Neuron (in vitro differentiated cells): ENCODE data around the gene ADGRV1.
"Not testable (repeated sequence)": the region's sequence is repeated elsewhere in the genome, so short reads cannot be mapped to it uniquely, and the experiment has no call there.

Source experiments
- H2AFZ ChIP-seq: one replicate; pipeline ENCODE4 v1.6.1; 2013; ENCODE audit warnings: low read depth, mild to moderate bottlenecking, inconsistent platforms, low read length, moderate library complexity
- H3K27me3 ChIP-seq: one replicate; pipeline ENCODE4 v1.6.1; 2013; ENCODE audit warnings: low read length; ENCODE audit not compliant: insufficient read depth
- H3K36me3 ChIP-seq: one replicate; pipeline ENCODE4 v1.6.1; 2013; ENCODE audit warnings: low read length; ENCODE audit not compliant: insufficient read depth
- H3K4me1 ChIP-seq: one replicate; pipeline ENCODE4 v1.6.1; 2013; ENCODE audit warnings: low read length; ENCODE audit not compliant: insufficient read depth
- H3K4me3 ChIP-seq: 2 replicates; pipeline ENCODE4 v1.5.1; 2013; ENCODE audit warnings: mild to moderate bottlenecking, low read length, moderate library complexity
- H3K9me3 ChIP-seq: one replicate; pipeline ENCODE4 v1.6.1; 2013; ENCODE audit warnings: low read length

The ADGRV1 gene

DNA sequence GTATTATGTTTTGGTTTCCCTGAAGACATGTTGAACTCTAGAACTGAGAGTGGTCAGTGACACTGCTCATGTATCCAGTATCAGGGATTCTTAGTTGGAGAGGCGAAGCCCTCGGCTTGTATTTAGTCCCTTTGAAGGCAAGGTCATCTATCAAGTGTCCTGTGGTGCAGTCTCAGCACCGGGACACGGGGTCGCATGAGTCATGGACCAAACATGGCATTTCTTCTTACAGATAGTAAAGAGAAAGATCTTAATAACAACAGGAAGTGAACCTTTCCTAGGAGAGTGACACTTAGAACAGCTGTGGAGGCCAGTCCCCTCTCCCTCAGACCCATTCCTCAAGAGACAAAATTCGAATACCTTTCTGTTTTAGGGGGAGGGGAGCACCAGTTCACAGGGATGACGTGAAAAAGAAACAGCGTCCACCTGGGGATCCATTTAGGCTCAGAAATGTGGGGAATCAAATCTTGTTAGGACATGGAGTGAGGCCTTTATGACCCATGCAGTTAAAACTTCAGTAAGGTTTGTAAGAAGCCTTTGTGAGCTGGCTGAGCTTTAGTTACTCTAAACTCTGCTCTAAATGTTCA, 86.5 kb downstream of the ADGRV1 start:
- Histone ChIP-seq H3K4me1 (peaks cover 29% of the 10 kb centered on the region), H2AFZ (no peak overlapping the region), H3K9me3 (no peaks in the 10 kb centered on the region), H3K4me3 (no peak overlapping the region), H3K27me3 (no peaks in the 10 kb centered on the region), H3K36me3 (peaks cover 37% of the 10 kb centered on the region)

DNA sequence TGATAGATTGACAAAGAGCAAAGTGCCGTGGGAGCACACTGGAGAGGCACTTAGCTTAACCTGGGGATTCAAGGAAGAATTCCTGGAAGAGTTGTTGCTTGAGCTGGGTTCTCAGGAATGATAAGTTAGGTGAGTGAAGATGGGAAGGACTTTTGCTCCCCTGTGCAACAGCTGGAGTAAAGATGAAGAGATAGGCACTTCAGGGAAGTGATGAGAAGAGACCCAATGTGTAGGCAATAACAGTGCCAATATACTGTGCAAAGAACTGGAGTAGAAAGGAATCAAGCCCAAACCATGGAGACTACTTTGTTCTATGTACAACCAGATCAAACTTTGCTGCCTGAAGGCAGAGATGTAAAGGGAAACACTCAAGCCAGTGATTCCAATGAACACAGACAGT, 92.2 kb downstream of the ADGRV1 start:
- Histone ChIP-seq H2AFZ (no peak overlapping the region), H3K36me3 (peaks cover 65% of the 10 kb centered on the region), H3K4me1 (no peaks in the 10 kb centered on the region), H3K4me3 (no peak overlapping the region), H3K9me3 (no peaks in the 10 kb centered on the region), H3K27me3 (no peaks in the 10 kb centered on the region)

DNA sequence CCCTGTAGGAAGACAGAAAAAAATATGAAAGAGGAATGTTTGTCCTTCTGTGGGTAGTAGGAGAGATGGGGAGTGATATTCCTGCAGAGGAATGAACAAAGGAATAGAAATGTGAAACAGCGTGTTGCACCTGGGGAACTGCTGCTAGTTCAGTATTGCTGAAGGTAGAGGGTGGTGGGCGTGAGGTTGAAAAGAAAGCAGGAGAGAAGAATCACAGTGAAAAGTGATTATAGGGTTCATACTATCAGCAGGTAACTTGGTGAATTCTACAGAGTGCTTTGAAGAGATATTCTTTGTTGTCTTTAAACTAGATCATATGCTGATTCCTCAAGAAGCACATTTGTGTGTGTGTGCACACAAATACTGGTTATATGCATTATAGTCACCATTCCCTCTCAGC, 95.6 kb downstream of the ADGRV1 start:
- H3K4me3 ChIP-seq: no peak overlapping the region
- peaks cover 66% of the 10 kb centered on the region for H3K36me3 ChIP-seq
- H3K27me3 ChIP-seq: no peaks in the 10 kb centered on the region
- no peak overlapping the region for H2AFZ ChIP-seq
- no peaks in the 10 kb centered on the region for H3K9me3 ChIP-seq
- H3K4me1 ChIP-seq: no peaks in the 10 kb centered on the region

DNA sequence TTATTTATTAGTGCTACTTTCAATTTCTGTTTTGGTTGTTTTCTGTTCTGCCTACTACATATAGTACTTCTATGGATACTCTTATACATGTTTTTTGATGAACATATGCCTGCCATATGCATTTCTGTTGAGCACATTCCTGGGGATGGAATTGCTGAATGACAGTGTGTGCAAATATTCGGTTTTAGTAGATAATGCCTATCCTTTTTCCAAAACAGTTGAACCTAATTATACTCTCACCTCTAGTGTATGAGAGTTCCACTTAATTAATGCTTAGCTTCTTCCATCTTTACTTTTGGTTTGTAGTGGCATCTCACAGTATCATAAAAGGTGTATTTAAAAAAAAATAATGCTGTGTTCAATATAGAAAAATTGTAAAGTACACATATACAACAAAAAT, 96.8 kb downstream of the ADGRV1 start:
- peaks cover 61% of the 10 kb centered on the region for H3K36me3 ChIP-seq
- H3K9me3 ChIP-seq: no peaks in the 10 kb centered on the region
- H3K4me1 ChIP-seq: no peaks in the 10 kb centered on the region
- H2AFZ ChIP-seq: no peak overlapping the region
- H3K4me3 ChIP-seq: no peak overlapping the region
- H3K27me3 ChIP-seq: no peaks in the 10 kb centered on the region

DNA sequence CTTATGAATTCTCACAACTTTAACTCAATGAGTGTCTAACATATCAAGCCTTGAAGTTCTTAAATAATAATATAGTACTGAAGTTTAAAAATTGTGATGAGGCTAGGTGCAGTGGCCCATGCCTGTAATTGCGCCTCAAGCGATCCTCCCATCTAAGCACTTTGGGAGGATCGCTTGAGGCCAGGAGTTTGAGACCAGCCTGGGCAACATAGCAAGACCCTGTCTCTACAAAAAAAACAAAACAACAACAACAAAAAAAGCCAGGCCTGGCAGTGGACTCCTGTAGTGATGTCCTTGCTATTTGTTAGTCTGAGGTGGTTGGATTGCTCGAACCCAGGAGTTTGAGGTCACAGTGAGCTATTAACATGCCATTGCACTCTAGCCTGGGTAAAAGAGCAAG, 98.4 kb downstream of the ADGRV1 start:
- Histone ChIP-seq H3K36me3 (peaks cover 46% of the 10 kb centered on the region), H3K4me1 (no peaks in the 10 kb centered on the region), H3K9me3 (no peaks in the 10 kb centered on the region), H3K27me3 (no peaks in the 10 kb centered on the region), H3K4me3 (no peak overlapping the region), H2AFZ (no peak overlapping the region)

DNA sequence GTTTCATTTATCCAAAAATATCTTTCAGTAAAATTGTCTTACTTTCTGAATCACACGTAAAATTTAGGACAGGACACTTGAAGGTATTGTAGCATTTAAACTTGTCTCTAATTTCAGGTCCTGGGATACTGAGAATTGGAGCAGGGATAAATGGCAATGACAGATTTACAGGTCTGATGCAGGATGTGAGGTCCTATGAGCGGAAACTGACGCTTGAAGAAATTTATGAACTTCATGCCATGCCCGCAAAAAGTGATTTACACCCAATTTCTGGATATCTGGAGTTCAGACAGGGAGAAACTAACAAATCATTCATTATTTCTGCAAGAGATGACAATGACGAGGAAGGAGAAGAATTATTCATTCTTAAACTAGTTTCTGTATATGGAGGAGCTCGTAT, 99.2 kb downstream of the ADGRV1 start:
- H2AFZ ChIP-seq: no peak overlapping the region
- no peaks in the 10 kb centered on the region for H3K27me3 ChIP-seq
- no peaks in the 10 kb centered on the region for H3K4me1 ChIP-seq
- peaks cover 40% of the 10 kb centered on the region for H3K36me3 ChIP-seq
- H3K9me3 ChIP-seq: no peaks in the 10 kb centered on the region
- H3K4me3 ChIP-seq: no peak overlapping the region

DNA sequence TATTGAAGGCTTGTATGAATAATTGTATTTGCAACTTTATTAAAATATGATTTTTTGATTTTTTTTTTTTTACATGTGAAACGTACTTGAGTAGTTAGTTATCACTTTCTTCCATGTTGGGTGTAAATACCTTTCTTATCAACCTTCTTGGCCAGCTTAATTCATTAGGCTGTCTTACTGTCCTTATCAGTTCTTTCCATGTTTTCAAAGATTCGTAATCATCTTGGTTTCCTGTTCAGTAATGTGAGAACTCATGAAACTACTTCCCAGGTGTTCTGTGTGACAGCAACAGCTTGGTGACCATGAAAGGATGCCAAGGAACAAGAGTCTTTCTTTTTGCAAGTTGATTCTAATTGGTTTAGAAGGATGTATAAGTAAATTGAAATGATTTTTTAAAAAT, 100.0 kb downstream of the ADGRV1 start:
- no peaks in the 10 kb centered on the region for H3K4me1 ChIP-seq
- H2AFZ ChIP-seq: no peak overlapping the region
- no peaks in the 10 kb centered on the region for H3K9me3 ChIP-seq
- H3K36me3 ChIP-seq: peaks cover 32% of the 10 kb centered on the region
- no peak overlapping the region for H3K4me3 ChIP-seq
- H3K27me3 ChIP-seq: no peaks in the 10 kb centered on the region

DNA sequence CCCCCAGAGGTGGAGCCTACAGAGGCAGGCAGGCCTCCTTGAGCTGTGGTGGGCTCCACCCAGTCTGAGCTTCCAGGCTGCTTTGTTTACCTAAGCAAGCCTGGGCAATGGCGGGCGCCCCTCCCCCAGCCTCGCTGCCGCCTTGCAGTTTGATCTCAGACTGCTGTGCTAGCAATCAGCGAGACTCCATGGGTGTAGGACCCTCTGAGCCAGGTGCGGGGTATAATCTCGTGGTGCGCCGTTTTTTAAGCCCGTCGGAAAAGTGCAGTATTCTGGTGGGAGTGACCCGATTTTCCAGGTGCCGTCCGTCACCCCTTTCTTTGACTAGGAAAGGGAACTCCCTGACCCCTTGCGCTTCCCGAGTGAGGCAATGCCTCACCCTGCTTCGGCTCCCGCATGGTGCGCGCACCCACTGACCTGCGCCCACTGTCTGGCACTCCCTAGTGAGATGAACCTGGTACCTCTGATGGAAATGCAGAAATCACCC, 109.5 kb downstream of the ADGRV1 start:
- H3K9me3 ChIP-seq, H3K4me3 ChIP-seq, H3K4me1 ChIP-seq, H3K27me3 ChIP-seq, H2AFZ ChIP-seq: not testable (repeated sequence)
- peaks cover 25% of the 10 kb centered on the region for H3K36me3 ChIP-seq

DNA sequence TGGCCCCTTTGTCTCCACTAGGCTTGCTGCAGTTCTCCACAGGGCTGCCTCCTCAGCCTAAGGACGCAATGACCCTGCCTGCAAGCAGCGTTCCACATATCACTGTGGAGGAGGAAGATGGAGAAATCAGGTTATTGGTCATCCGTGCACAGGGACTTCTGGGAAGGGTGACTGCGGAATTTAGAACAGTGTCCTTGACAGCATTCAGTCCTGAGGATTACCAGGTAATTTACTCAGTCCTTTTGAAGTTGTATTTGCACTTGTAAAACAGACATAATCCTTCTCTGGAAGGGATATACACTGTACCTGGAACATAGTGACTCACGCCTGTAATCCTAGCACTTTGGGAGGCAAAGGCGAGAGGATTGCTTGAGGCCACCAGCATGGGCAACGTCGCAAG, 116.6 kb downstream of the ADGRV1 start:
- Histone ChIP-seq H3K27me3 (no peaks in the 10 kb centered on the region), H3K9me3 (peaks cover 10% of the 10 kb centered on the region), H3K36me3 (peaks cover 62% of the 10 kb centered on the region), H3K4me1 (peaks cover 2% of the 10 kb centered on the region), H3K4me3 (no peak overlapping the region), H2AFZ (no peak overlapping the region)

DNA sequence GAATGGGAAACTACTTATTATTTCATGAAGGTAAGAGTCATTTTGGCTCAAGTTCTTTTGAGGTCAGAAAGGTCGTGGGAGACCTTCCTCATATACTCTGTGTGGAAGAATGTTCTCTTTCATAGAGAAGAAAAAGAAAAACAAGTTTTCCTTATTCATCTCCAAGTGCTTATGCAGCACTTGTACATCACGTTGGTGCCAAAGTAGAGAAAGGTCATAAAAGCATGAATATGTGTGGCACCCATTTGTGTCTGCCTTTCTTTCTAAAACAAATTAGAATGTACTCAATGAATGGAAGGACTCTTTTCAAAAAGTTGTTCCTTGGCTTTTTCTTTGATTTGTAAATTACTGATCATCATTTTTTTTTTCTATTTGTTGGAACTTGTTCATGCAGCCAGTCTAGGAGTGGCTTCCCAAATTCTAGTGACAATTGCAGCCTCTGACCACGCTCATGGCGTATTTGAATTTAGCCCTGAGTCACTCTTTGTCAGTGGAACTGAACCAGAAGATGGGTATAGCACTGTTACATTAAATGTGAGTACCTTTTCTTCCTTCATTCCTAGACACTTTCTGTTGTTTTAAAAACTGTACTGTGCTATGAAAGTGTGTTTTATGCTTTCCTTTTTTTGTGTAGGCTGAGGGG, 122.4 kb downstream of the ADGRV1 start:
- Histone ChIP-seq H3K36me3 (peaks cover 49% of the 10 kb centered on the region), H3K27me3 (no peaks in the 10 kb centered on the region), H3K4me1 (peaks cover 19% of the 10 kb centered on the region), H2AFZ (no peak overlapping the region), H3K9me3 (peaks cover 7% of the 10 kb centered on the region), H3K4me3 (no peak overlapping the region)

DNA sequence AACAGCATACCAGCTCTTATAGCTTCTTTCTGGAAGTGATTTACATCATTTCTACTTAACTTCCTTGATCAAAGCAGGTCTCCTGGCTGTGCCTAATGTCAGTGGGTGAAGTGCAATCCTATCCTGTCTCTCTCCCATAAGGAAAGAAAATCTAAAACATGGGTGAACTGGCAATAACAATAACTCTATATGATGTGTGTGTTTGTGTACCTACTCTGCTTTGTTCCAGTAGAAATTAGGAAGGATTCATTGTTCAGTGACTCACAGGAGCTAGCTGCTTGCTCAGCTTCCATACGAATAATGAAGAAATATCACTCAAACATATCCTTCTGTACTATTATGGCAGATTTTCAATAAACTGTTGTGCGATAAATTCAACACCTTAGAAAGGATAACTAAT, 123.7 kb downstream of the ADGRV1 start:
- Histone ChIP-seq H3K27me3 (no peaks in the 10 kb centered on the region), H3K36me3 (peaks cover 40% of the 10 kb centered on the region), H3K4me3 (no peak overlapping the region), H3K9me3 (peaks cover 7% of the 10 kb centered on the region), H3K4me1 (peaks cover 19% of the 10 kb centered on the region), H2AFZ (no peak overlapping the region)

DNA sequence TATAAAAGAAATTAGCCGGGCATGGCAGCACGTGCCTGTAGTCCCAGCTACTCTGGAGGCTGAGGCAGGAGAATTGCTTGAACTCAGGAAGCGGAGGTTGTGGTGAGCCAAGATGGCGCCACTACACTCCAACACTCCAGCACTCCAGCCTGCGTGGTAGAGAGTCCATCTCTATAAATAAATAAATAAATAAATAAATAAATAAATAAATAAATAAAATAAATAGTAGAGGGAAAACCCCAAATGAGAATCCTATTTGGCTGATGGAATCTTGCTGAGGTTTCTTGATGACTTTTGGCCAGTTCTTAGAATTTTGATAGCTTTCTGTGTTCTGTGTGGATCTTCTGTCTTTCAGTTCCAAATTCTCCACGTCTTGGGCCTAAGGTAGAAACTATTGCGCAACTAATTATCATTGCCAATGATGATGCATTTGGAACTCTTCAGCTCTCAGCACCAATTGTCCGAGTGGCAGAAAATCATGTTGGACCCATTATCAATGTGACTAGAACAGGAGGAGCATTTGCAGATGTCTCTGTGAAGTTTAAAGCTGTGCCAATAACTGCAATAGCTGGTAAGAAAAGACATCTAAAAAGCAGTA, 126.9 kb downstream of the ADGRV1 start:
- H3K36me3 ChIP-seq: peaks cover 50% of the 10 kb centered on the region
- H3K4me1 ChIP-seq: peaks cover 15% of the 10 kb centered on the region

DNA sequence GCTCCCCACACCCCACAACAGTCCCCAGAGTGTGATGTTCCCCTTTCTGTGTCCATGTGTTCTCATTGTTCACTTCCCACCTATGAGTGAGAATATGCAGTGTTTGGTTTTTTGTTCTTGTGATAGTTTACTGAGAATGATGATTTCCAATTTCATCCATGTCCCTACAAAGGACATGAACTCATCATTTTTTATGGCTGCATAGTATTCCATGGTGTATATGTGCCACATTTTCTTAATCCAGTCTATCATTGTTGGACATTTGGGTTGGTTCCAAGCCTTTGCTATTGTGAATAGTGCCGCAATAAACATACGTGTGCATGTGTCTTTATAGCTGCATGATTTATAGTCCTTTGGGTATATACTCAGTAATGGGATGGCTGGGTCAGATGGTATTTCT, 127.8 kb downstream of the ADGRV1 start:
- H3K4me1 ChIP-seq, H3K9me3 ChIP-seq: not testable (repeated sequence)

More for the DNA sequence above, 126.9 kb downstream of the ADGRV1 start:
- peaks cover 2% of the 10 kb centered on the region for H3K9me3 ChIP-seq
- no peak overlapping the region for H2AFZ ChIP-seq
- no peaks in the 10 kb centered on the region for H3K27me3 ChIP-seq
- H3K4me3 ChIP-seq: no peak overlapping the region

More for the DNA sequence above, 127.8 kb downstream of the ADGRV1 start:
- H2AFZ ChIP-seq, H3K4me3 ChIP-seq, H3K27me3 ChIP-seq: not testable (repeated sequence)
- H3K36me3 ChIP-seq: peaks cover 57% of the 10 kb centered on the region
